ENCODE results near the gene EIF2B5. TPM values are rescaled to one million over a fixed set of nuclear protein-coding genes. Genes with fewer than 3 reads are reported as not detected.
A peak's percentile ranks its signal among the peaks of the same experiment; 100 is the strongest.

The EIF2B5 gene
- total and polyA plus RNA-seq, 2 donors (not counting 1 experiment from before 2014, with no cell fraction given): 73.2 to 83.8 TPM

DNA sequence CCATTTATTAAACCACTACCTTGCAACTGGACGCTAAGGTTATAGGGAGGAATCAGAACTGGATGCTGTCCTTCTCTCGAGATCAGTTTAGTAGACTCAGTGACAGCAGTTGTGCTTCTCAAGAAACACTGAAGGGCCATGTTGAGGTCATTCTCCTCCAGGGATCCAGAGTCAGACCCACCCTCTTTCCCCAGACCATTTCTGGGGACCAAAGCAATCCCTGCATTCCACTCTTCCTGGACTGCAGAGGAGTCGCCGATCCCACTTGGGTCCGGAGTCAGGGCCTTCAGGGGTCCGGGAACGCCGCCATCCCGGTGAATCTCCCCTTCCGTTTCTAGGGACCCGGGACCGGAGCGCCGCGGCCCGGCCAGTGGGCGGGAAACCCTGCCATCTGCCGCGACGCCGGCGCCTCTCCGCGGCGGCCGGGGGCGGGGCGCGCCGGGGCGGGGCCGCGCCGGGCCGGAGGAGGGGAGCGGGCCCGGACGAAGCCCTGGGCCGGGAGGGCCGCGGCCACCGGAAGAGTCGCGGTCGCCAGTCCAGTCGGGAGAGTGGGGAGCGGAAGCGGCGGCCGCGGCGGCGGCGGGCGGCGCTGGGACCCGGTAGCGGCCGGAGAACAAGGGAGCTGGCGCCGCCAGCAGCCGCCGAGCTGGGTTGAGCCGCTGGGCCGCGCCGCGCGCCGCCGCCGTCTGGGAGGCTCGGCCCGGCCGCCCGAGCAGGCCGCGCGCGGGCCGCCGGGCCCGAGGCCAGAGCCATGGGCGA lies 19.9 kb downstream of the EIF2B5 start, which contains the start of gene DVL3:
Gene DVL3 (plus strand): TSS at position 493 of the 759 bp plus-strand sequence. CDS start 259 bp downstream, at position 752.
- 2% methylated on average over 84 of the region's 84 CpGs for WGBS (ENCODE audit: insufficient coverage)
- Histone ChIP-seq H3K9me3 (ENCODE audit: control extremely low read depth in 1 of 3, control insufficient read depth in 2 of 3, insufficient read depth in 1 of 3, low read length in 2 of 3) (no peaks in the 10 kb centered on the region), H3K27me3 (replicated peaks in 1 of 4; ENCODE audit: control extremely low read depth in 1 of 4, control insufficient read depth in 3 of 4, insufficient read depth in 4 of 4, low read length in 3 of 4) (no peaks in the 10 kb centered on the region), H3K27ac (ENCODE audit: low read length in 2 of 2) (peak within 1 kb of the TSS; percentile 33 to 74), H3K36me3 (replicated peaks in 1 of 2; ENCODE audit: control extremely low read depth in 1 of 2, control insufficient read depth in 1 of 2, extremely low read depth in 1 of 2, insufficient read depth in 2 of 2, low read length in 1 of 2) (peaks cover 0 to 2% of the 10 kb centered on the region in 2 experiments), H3K9ac (ENCODE audit: low read length) (peak within 1 kb of the TSS; percentile 86), H3K79me2 (ENCODE audit: control insufficient read depth, insufficient read depth, low read length) (peaks cover 39% of the 10 kb centered on the region), H3K4me3 (ENCODE audit: control extremely low read depth in 1 of 5, extremely low read depth in 1 of 5, insufficient read depth in 1 of 5, low read depth in 2 of 5, low read length in 4 of 5) (peak within 1 kb of the TSS; percentile 70 to 81 (median 76)), H4K20me1 (ENCODE audit: control insufficient read depth, insufficient read depth, low read length, poor library complexity, severe bottlenecking) (peaks cover 33% of the 10 kb centered on the region), H3K4me2 (replicated peaks; ENCODE audit: low read depth, low read length, poor library complexity, severe bottlenecking) (peak within 1 kb of the TSS; percentile 86), H2AFZ (ENCODE audit: insufficient read depth, low read depth, low read length, poor library complexity, severe bottlenecking) (peak within 1 kb of the TSS; percentile 89), H3K4me1 (ENCODE audit: control insufficient read depth in 2 of 2, insufficient read depth in 2 of 2, low read length in 2 of 2) (peaks cover 13 to 34% of the 10 kb centered on the region in 2 donors)
- POLR2A ChIA-PET: interaction anchor here (0.7 to 1.0 kb wide), 5 partner anchors 18 to 319 kb away, joined by 3 to 5 read pairs (median 4); partner anchors contain the start of gene EIF2B5
- peak within 1 kb of the TSS; percentile 87 for H3K27ac Mint-ChIP-seq
- no peaks in the 10 kb centered on the region for H3K27me3 Mint-ChIP-seq
- peak within 1 kb of the TSS; percentile 95 for H3K4me3 Mint-ChIP-seq
- intact Hi-C loops (cut with micrococcal nuclease): loop anchor here (1.0 kb wide), 3 partner anchors 19 to 30 kb away; partner anchors contain the start of genes AP2M1 and EIF2B5
- H3K4me1 Mint-ChIP-seq: peaks cover 31% of the 10 kb centered on the region
- peak; percentile 83 for ATAC-seq (ENCODE audit: low read depth)
- TF ChIP-seq EZH2 (IDR thresholded peaks at IDR 0.05; ENCODE audit: borderline replicate concordance, insufficient read depth, low read depth, low read length, poor library complexity, severe bottlenecking): no peak
- TF ChIP-seq, protein P1, sequence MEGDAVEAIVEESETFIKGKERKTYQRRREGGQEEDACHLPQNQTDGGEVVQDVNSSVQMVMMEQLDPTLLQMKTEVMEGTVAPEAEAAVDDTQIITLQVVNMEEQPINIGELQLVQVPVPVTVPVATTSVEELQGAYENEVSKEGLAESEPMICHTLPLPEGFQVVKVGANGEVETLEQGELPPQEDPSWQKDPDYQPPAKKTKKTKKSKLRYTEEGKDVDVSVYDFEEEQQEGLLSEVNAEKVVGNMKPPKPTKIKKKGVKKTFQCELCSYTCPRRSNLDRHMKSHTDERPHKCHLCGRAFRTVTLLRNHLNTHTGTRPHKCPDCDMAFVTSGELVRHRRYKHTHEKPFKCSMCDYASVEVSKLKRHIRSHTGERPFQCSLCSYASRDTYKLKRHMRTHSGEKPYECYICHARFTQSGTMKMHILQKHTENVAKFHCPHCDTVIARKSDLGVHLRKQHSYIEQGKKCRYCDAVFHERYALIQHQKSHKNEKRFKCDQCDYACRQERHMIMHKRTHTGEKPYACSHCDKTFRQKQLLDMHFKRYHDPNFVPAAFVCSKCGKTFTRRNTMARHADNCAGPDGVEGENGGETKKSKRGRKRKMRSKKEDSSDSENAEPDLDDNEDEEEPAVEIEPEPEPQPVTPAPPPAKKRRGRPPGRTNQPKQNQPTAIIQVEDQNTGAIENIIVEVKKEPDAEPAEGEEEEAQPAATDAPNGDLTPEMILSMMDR (IDR thresholded peaks at IDR 0.05): no peak
- CTCF ChIA-PET: interaction anchor here (1.0 to 3.0 kb wide), 4 partner anchors 10 to 271 kb away, joined by 3 to 15 read pairs (median 6); partner anchors contain the start of gene PARL
- peak; percentile 77 for DNase-seq
- H3K9me3 Mint-ChIP-seq (ENCODE audit: insufficient read depth): no peaks in the 10 kb centered on the region

Measured in B cell (primary cell).